ENCODE results near the gene TSG101.

TSG101 gene

GRCh38 chr11:18463439-18463838 is 63.3 kb downstream of the TSG101 start:
- H3K23ac ChIP-seq (ENCODE audit: low read length), result no peak overlapping the region
- H4K5ac ChIP-seq (ENCODE audit: low read length), result no peak overlapping the region
- no peaks in the 10 kb centered on the region for H3K79me2 ChIP-seq (ENCODE audit: control insufficient read depth, insufficient read depth, low read length)
- H3K4me1 ChIP-seq (ENCODE audit: control insufficient read depth, low read depth, low read length), result no peaks in the 10 kb centered on the region
- H2BK5ac ChIP-seq (ENCODE audit: low read length), result no peak overlapping the region
- H2AK5ac ChIP-seq (ENCODE audit: low read length), result no peak overlapping the region
- no peak overlapping the region for H3K9ac ChIP-seq (ENCODE audit: low read length)
- no peak overlapping the region for H3K18ac ChIP-seq (ENCODE audit: low read length)
- WGBS (ENCODE audit: extremely low coverage, insufficient coverage, low lambda C conversion rate), result no CpG with 5 or more reads among the region's 1 CpG
- no peak overlapping the region for H2BK120ac ChIP-seq (ENCODE audit: low read depth, low read length)
- no peak overlapping the region for H3K4me2 ChIP-seq (ENCODE audit: low read length)
- H3K56ac ChIP-seq (ENCODE audit: low read length), result no peak overlapping the region
- DNase-seq, result no peak
- no peak overlapping the region for H2BK15ac ChIP-seq (replicated peaks; ENCODE audit: low read depth)
- H3K27ac ChIP-seq (ENCODE audit: low read depth, low read length), result no peak overlapping the region
- H3K79me1 ChIP-seq (ENCODE audit: low read length), result no peaks in the 10 kb centered on the region
- H3K4me3 ChIP-seq (ENCODE audit: low read length), result no peak overlapping the region
- H4K8ac ChIP-seq (ENCODE audit: low read depth, low read length), result no peak overlapping the region
- H3K36me3 ChIP-seq (ENCODE audit: control insufficient read depth, insufficient read depth, low read length), result no peaks in the 10 kb centered on the region
- H3K4ac ChIP-seq (ENCODE audit: low read depth, low read length), result no peak overlapping the region
- H3K27me3 ChIP-seq (ENCODE audit: insufficient read depth, low read length, poor library complexity), result no peaks in the 10 kb centered on the region

DNA sequence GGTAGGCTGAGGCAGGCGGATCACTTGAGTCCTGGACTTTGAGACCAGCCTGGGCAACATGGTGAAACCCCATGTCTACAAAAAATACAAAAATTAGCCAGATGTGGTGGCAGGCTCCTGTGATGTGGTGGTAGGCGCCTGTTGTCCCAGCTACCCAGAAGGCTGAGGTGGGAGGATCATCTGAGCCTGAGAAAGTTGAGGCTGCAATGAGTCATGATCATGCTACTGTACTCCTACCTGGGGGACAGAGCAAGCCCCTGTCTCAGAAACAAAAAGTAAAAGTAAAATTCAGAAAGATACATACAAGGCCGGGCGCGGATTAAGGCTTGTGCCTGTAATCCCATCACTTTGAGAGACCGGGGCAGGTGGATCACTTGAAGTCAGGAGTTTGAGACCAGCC is 64.8 kb downstream of the TSG101 start:
- Histone ChIP-seq H3K4me1 (ENCODE audit: control insufficient read depth, low read depth, low read length) (no peaks in the 10 kb centered on the region), H2AK5ac (ENCODE audit: low read length) (no peak overlapping the region), H4K8ac (ENCODE audit: low read depth, low read length) (no peak overlapping the region), H3K56ac (ENCODE audit: low read length) (no peak overlapping the region), H3K79me1 (ENCODE audit: low read length) (no peaks in the 10 kb centered on the region), H3K9ac (ENCODE audit: low read length) (no peak overlapping the region), H3K4ac (ENCODE audit: low read depth, low read length) (no peak overlapping the region), H3K79me2 (ENCODE audit: control insufficient read depth, insufficient read depth, low read length) (no peaks in the 10 kb centered on the region), H4K5ac (ENCODE audit: low read length) (no peak overlapping the region), H2BK120ac (ENCODE audit: low read depth, low read length) (no peak overlapping the region), H2BK5ac (ENCODE audit: low read length) (no peak overlapping the region), H3K36me3 (ENCODE audit: control insufficient read depth, insufficient read depth, low read length) (no peaks in the 10 kb centered on the region), H3K18ac (ENCODE audit: low read length) (no peak overlapping the region), H3K27me3 (ENCODE audit: insufficient read depth, low read length, poor library complexity) (no peaks in the 10 kb centered on the region), H2BK15ac (replicated peaks; ENCODE audit: low read depth) (no peak overlapping the region), H3K4me2 (ENCODE audit: low read length) (no peak overlapping the region), H3K23ac (ENCODE audit: low read length) (no peak overlapping the region), H3K4me3 (ENCODE audit: low read length) (no peak overlapping the region), H3K27ac (ENCODE audit: low read depth, low read length) (no peak overlapping the region)
- DNase-seq, result no peak
- WGBS (ENCODE audit: extremely low coverage, insufficient coverage, low lambda C conversion rate), result no CpG with 5 or more reads among the region's 6 CpGs

- Histone ChIP-seq H3K79me2 (ENCODE audit: control insufficient read depth, insufficient read depth, low read length) (no peaks in the 10 kb centered on the region), H3K56ac (ENCODE audit: low read length) (no peak overlapping the region), H3K27me3 (ENCODE audit: insufficient read depth, low read length, poor library complexity) (no peaks in the 10 kb centered on the region), H3K4me1 (ENCODE audit: control insufficient read depth, low read depth, low read length) (no peaks in the 10 kb centered on the region), H4K5ac (ENCODE audit: low read length) (no peak overlapping the region), H4K8ac (ENCODE audit: low read depth, low read length) (no peak overlapping the region), H3K18ac (ENCODE audit: low read length) (no peak overlapping the region), H3K23ac (ENCODE audit: low read length) (no peak overlapping the region), H2BK15ac (replicated peaks; ENCODE audit: low read depth) (no peak overlapping the region), H3K36me3 (ENCODE audit: control insufficient read depth, insufficient read depth, low read length) (no peaks in the 10 kb centered on the region), H2BK120ac (ENCODE audit: low read depth, low read length) (no peak overlapping the region), H3K79me1 (ENCODE audit: low read length) (no peaks in the 10 kb centered on the region), H3K4me2 (ENCODE audit: low read length) (no peak overlapping the region), H3K27ac (ENCODE audit: low read depth, low read length) (no peak overlapping the region), H3K4me3 (ENCODE audit: low read length) (no peak overlapping the region), H3K4ac (ENCODE audit: low read depth, low read length) (no peak overlapping the region), H3K9ac (ENCODE audit: low read length) (no peak overlapping the region), H2BK5ac (ENCODE audit: low read length) (no peak overlapping the region), H2AK5ac (ENCODE audit: low read length) (no peak overlapping the region)
- DNase-seq, result no peak
- no CpG with 5 or more reads among the region's 4 CpGs for WGBS (ENCODE audit: extremely low coverage, insufficient coverage, low lambda C conversion rate)
Measured at GRCh38 chr11:18459634-18460033, 67.1 kb downstream of the TSG101 start.

DNA sequence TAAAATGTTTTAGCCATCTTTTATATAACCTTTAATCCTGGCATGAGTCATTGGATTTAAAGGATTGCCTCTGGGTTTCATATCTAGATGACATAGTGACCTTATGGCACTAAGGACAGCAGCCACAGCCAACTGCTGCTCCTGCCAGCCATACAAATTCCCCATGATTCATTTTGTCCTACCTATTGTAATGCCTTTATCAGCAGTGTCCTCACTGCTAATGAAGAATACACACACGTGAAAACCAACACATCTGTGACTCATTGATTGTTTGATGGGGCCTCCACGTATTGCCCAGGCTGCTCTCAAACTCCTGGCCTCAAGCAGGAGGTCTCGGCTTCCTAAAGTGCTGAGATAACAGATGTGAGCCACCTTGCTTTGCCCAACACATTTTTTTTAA is 69.3 kb downstream of the TSG101 start:
- H2BK5ac ChIP-seq (ENCODE audit: low read length), result no peak overlapping the region
- H3K4me2 ChIP-seq (ENCODE audit: low read length), result no peak overlapping the region
- no peaks in the 10 kb centered on the region for H3K27me3 ChIP-seq (ENCODE audit: insufficient read depth, low read length, poor library complexity)
- no peak overlapping the region for H2BK15ac ChIP-seq (replicated peaks; ENCODE audit: low read depth)
- H3K4ac ChIP-seq (ENCODE audit: low read depth, low read length), result no peak overlapping the region
- no peak overlapping the region for H2AK5ac ChIP-seq (ENCODE audit: low read length)
- peak; percentile 1 for DNase-seq
- H3K79me2 ChIP-seq (ENCODE audit: control insufficient read depth, insufficient read depth, low read length), result no peaks in the 10 kb centered on the region
- H3K4me1 ChIP-seq (ENCODE audit: control insufficient read depth, low read depth, low read length), result no peaks in the 10 kb centered on the region
- no CpG with 5 or more reads among the region's 3 CpGs for WGBS (ENCODE audit: extremely low coverage, insufficient coverage, low lambda C conversion rate)
- no peaks in the 10 kb centered on the region for H3K36me3 ChIP-seq (ENCODE audit: control insufficient read depth, insufficient read depth, low read length)
- H4K5ac ChIP-seq (ENCODE audit: low read length), result no peak overlapping the region
- no peak overlapping the region for H3K4me3 ChIP-seq (ENCODE audit: low read length)
- H4K8ac ChIP-seq (ENCODE audit: low read depth, low read length), result no peak overlapping the region
- H3K18ac ChIP-seq (ENCODE audit: low read length), result no peak overlapping the region
- no peak overlapping the region for H3K56ac ChIP-seq (ENCODE audit: low read length)
- no peak overlapping the region for H2BK120ac ChIP-seq (ENCODE audit: low read depth, low read length)
- H3K27ac ChIP-seq (ENCODE audit: low read depth, low read length), result no peak overlapping the region
- no peak overlapping the region for H3K23ac ChIP-seq (ENCODE audit: low read length)
- no peaks in the 10 kb centered on the region for H3K79me1 ChIP-seq (ENCODE audit: low read length)
- no peak overlapping the region for H3K9ac ChIP-seq (ENCODE audit: low read length)

- Histone ChIP-seq H4K5ac (ENCODE audit: low read length) (no peak within 1 kb of the TSS), H3K27me3 (ENCODE audit: insufficient read depth, low read length, poor library complexity) (no peaks in the 10 kb centered on the region), H3K9ac (ENCODE audit: low read length) (no peak within 1 kb of the TSS), H4K8ac (ENCODE audit: low read depth, low read length) (no peak within 1 kb of the TSS), H3K4me1 (ENCODE audit: control insufficient read depth, low read depth, low read length) (no peaks in the 10 kb centered on the region), H2AK5ac (ENCODE audit: low read length) (no peak within 1 kb of the TSS), H3K23ac (ENCODE audit: low read length) (no peak within 1 kb of the TSS), H3K4me2 (ENCODE audit: low read length) (no peak within 1 kb of the TSS), H3K79me1 (ENCODE audit: low read length) (no peaks in the 10 kb centered on the region), H3K56ac (ENCODE audit: low read length) (no peak within 1 kb of the TSS), H3K79me2 (ENCODE audit: control insufficient read depth, insufficient read depth, low read length) (no peaks in the 10 kb centered on the region), H3K27ac (ENCODE audit: low read depth, low read length) (no peak within 1 kb of the TSS), H3K18ac (ENCODE audit: low read length) (no peak within 1 kb of the TSS), H2BK15ac (replicated peaks; ENCODE audit: low read depth) (no peak within 1 kb of the TSS), H3K36me3 (ENCODE audit: control insufficient read depth, insufficient read depth, low read length) (no peaks in the 10 kb centered on the region), H3K4me3 (ENCODE audit: low read length) (no peak within 1 kb of the TSS), H2BK5ac (ENCODE audit: low read length) (no peak within 1 kb of the TSS), H3K4ac (ENCODE audit: low read depth, low read length) (no peak within 1 kb of the TSS), H2BK120ac (ENCODE audit: low read depth, low read length) (no peak within 1 kb of the TSS)
- no CpG with 5 or more reads among the region's 47 CpGs for WGBS (ENCODE audit: extremely low coverage, insufficient coverage, low lambda C conversion rate)
- DNase-seq, result no peak
Measured at GRCh38 chr11:18455686-18456372, 70.9 kb downstream of the TSG101 start, which contains the start of gene LDHAL6A. Gene LDHAL6A, plus strand, starts transcription at chr11:18455856. Its CDS starts 825 bp downstream, at chr11:18456681.

- DNase-seq, result peak; percentile 3
- Histone ChIP-seq H2AK5ac (ENCODE audit: low read length) (no peak overlapping the region), H3K4me3 (ENCODE audit: low read length) (no peak overlapping the region), H3K79me1 (ENCODE audit: low read length) (no peaks in the 10 kb centered on the region), H3K9ac (ENCODE audit: low read length) (no peak overlapping the region), H3K79me2 (ENCODE audit: control insufficient read depth, insufficient read depth, low read length) (no peaks in the 10 kb centered on the region), H2BK15ac (replicated peaks; ENCODE audit: low read depth) (no peak overlapping the region), H3K4me1 (ENCODE audit: control insufficient read depth, low read depth, low read length) (no peaks in the 10 kb centered on the region), H3K18ac (ENCODE audit: low read length) (no peak overlapping the region), H4K8ac (ENCODE audit: low read depth, low read length) (no peak overlapping the region), H3K36me3 (ENCODE audit: control insufficient read depth, insufficient read depth, low read length) (no peaks in the 10 kb centered on the region), H3K27me3 (ENCODE audit: insufficient read depth, low read length, poor library complexity) (no peaks in the 10 kb centered on the region), H3K56ac (ENCODE audit: low read length) (no peak overlapping the region), H3K4ac (ENCODE audit: low read depth, low read length) (no peak overlapping the region), H2BK120ac (ENCODE audit: low read depth, low read length) (no peak overlapping the region), H3K4me2 (ENCODE audit: low read length) (no peak overlapping the region), H3K23ac (ENCODE audit: low read length) (no peak overlapping the region), H3K27ac (ENCODE audit: low read depth, low read length) (no peak overlapping the region), H2BK5ac (ENCODE audit: low read length) (no peak overlapping the region), H4K5ac (ENCODE audit: low read length) (no peak overlapping the region)
- WGBS (ENCODE audit: extremely low coverage, insufficient coverage, low lambda C conversion rate), result no CpG with 5 or more reads among the region's 2 CpGs
Measured at GRCh38 chr11:18452927-18453326, 73.8 kb downstream of the TSG101 start.

Measured in mesendoderm (in vitro differentiated cells).